Uterus (tissue), 4 donors: ENCODE measurements around the gene DPRX. TPM values are rescaled to one million over a fixed set of nuclear protein-coding genes. Genes with fewer than 3 reads are reported as not detected.

Source experiments
- DNase-seq, 2 donors: peaks; one replicate each; pipeline ENCODE4 v3.0.0-alpha.2; 2019 to 2020
- H3K27ac ChIP-seq, 2 donors: fragments of 200-600 bp; sonication (generic); 1 replicate in 1 of 2; 2 replicates in 1 of 2; pipeline ENCODE4 v1.5.1; 2016 to 2018
- H3K27me3 ChIP-seq, 2 donors: fragments of 200-600 bp; sonication (generic); one replicate each; pipeline ENCODE4 v1.5.1; 2018 to 2019; ENCODE audit warnings: control low read depth in 1 of 2
- H3K36me3 ChIP-seq, 2 donors: fragments of 200-600 bp; sonication (generic); one replicate each; pipeline ENCODE4 v1.5.1; 2019; ENCODE audit warnings: control low read depth in 1 of 2
- H3K4me1 ChIP-seq, 2 donors: fragments of 200-600 bp; sonication (generic); one replicate each; pipeline ENCODE4 v1.5.1; 2018 to 2019; ENCODE audit warnings: control low read depth in 1 of 2
- H3K4me3 ChIP-seq, 2 donors: fragments of 200-600 bp; sonication (generic); 1 replicate in 1 of 2; 2 replicates in 1 of 2; pipeline ENCODE4 v1.5.1; 2018 to 2019; ENCODE audit warnings: mild to moderate bottlenecking in 1 of 2
- H3K9me3 ChIP-seq, 2 donors: fragments of 200-600 bp; sonication (generic); one replicate each; pipeline ENCODE4 v1.5.1; 2019; ENCODE audit warnings: control low read depth in 1 of 2
- CTCF ChIP-seq, 4 experiments: fragments of 200-600 bp in 2 of 4; fragments of 450-650 bp in 2 of 4; sonication (generic) in 2 of 4; IDR thresholded peaks; one replicate each; pipeline ENCODE4 v1.5.1; 2016 to 2019; ENCODE audit warnings: antibody characterized with exemption in 4 of 4, mild to moderate bottlenecking in 2 of 4, moderate library complexity in 1 of 4
- POLR2A ChIP-seq, 2 donors: fragments of 450-650 bp; IDR thresholded peaks; one replicate each; pipeline ENCODE4 v1.6.1; 2016; ENCODE audit warnings: antibody characterized with exemption in 2 of 2, mild to moderate bottlenecking in 1 of 2, moderate library complexity in 1 of 2
- intact Hi-C: fragments of 100-400 bp; cut with DNase I; formaldehyde crosslinking; loops from one replicate; pipeline ENCODE4 v1.15.1; 2023; ENCODE audit warnings: low total_unique reads
- total RNA-seq, 4 donors: library from RNA; depleted of rRNA in 3 of 4; stranded (reverse); fragments of >200 nt in 3 of 4; gene quantifications; one replicate each; pipeline versions ENCODE4 v1.1.0 to v1.2.4, GENCODE V29; 2014 to 2023
- donor health status: DM: yes; HTN: yes; CAD: no.

The DPRX gene
- total RNA-seq, 4 donors from 2014 or later, result not detected

DNA sequence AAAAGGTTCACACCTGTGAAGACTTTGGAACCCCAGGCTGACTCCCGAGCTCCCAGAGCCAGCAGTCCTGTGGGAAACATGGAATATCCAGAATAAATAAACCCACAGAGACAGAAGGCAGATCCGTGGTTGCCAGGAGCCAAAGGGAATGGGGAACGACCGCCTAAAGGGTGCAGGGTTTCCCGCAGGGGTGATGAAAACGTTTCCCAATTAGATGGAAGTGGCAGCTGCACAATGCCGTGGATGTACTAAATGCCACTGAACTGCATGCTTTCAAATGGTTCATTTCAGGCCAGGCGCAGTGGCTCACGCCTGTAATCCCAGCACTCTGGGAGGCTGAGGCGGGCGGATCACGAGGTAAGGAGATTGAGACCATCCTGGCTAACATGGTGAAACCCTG is 23.4 kb upstream of the DPRX start:
- no peak for DNase-seq
- Histone ChIP-seq H3K4me1 (no peaks in the 10 kb centered on the region), H3K9me3 (no peaks in the 10 kb centered on the region), H3K27ac (no peak overlapping the region), H3K4me3 (no peak overlapping the region), H3K27me3 (no peaks in the 10 kb centered on the region), H3K36me3 (no peaks in the 10 kb centered on the region)
- no peak for TF ChIP-seq CTCF (IDR thresholded peaks at IDR 0.05)
- no peak for TF ChIP-seq POLR2A (IDR thresholded peaks at IDR 0.05)
- intact Hi-C loops, result no loop called here

DNA sequence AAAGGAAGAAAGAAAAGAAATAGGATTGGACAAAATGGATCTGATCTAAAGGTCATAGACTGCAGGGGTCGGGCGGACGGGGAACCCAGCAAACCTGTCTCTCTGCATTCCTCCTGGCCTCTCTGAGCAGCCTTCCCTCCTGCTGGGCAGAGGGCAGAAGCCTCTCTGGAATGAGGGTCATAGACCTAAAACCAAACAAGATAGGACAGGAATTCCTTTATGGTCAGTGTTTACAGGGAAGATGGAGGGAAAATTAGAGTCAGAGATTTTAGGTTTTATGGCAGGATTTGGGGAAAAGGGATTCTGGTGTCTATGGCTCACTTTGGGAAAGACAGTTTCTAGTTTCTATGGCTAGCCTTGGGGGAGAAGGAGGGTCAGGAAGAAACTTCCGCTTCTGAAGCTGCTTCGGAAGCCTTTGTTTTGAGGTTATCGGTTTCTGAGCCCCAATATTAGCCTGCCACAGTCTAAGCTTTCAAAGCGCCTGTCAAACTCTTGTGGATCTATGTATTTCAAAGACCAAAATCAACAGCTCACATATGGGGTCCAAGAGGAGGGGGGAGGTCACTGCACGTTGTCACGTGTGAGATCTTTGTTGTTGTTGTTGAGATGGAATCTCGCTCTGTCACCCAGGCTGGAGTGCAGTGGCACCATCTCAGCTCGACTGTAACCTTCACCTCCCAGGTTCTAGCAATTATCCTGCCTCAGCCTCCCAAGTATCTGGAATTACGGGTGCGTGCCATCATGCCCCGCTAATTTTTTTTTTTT is 18.9 kb upstream of the DPRX start:
- H3K9me3 ChIP-seq, result no peaks in the 10 kb centered on the region
- no peak overlapping the region for H3K27ac ChIP-seq
- no peak for DNase-seq
- no peak overlapping the region for H3K4me3 ChIP-seq
- no peaks in the 10 kb centered on the region for H3K4me1 ChIP-seq
- intact Hi-C loops, result no loop called here
- no peaks in the 10 kb centered on the region for H3K36me3 ChIP-seq
- no peaks in the 10 kb centered on the region for H3K27me3 ChIP-seq
- TF ChIP-seq CTCF (IDR thresholded peaks at IDR 0.05) (no peak), POLR2A (IDR thresholded peaks at IDR 0.05) (no peak)

GRCh38 chr19:53621885-53622740 is 9.7 kb upstream of the DPRX start:
- no peaks in the 10 kb centered on the region for H3K9me3 ChIP-seq
- intact Hi-C loops, result no loop called here
- H3K4me1 ChIP-seq, result no peaks in the 10 kb centered on the region
- H3K27ac ChIP-seq, result no peak overlapping the region
- H3K4me3 ChIP-seq, result no peak overlapping the region
- no peaks in the 10 kb centered on the region for H3K36me3 ChIP-seq
- TF ChIP-seq POLR2A (IDR thresholded peaks at IDR 0.05), result no peak
- TF ChIP-seq CTCF (IDR thresholded peaks at IDR 0.05), result no peak
- H3K27me3 ChIP-seq, result no peaks in the 10 kb centered on the region
- DNase-seq, result no peak

DNA sequence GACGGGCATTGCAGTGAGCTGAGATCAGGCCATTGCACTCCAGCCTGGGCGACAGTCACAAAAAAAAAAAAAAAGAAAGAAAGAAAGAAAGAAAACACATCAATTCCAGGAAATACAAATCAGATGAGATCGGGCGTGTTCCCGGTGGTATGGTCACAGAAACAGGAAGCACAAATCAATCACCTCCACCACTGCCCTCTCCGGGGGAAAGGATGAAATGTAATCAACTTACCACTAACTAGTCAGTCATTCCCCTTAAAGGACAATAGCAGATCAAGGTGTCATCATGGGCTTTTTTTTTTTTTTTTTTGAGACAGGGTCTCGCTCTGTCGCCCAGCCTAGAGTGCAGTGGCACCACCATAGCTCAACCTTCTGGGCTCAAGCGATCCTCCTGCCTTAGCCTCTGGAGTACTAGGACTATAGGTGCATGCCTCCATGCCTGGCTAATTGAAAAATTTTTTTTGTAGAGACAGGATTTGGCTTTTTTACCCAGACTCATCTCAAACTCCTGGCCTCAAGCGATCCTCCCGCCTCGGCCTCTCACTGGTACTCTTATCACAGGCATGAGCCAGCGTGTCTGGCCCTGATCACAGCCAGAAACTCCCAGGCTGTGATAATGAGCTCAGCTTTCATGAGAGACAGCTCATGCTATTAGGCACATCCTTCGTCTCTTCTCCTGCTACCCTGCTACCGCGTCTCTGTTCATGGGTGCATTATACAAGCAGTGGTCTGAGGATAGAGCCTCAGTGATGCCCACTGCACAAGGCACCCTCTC is 6.8 kb upstream of the DPRX start:
- Histone ChIP-seq H3K27me3 (no peaks in the 10 kb centered on the region), H3K4me1 (no peaks in the 10 kb centered on the region), H3K4me3 (no peak overlapping the region), H3K27ac (no peak overlapping the region), H3K36me3 (no peaks in the 10 kb centered on the region), H3K9me3 (no peaks in the 10 kb centered on the region)
- intact Hi-C loops, result no loop called here
- no peak for DNase-seq
- TF ChIP-seq CTCF (IDR thresholded peaks at IDR 0.05) (no peak), POLR2A (IDR thresholded peaks at IDR 0.05) (no peak)
